Hepatocyte (in vitro differentiated cells): ENCODE measurements around the gene ACKR3. TPM values are rescaled to one million over a fixed set of nuclear protein-coding genes. Genes with fewer than 3 reads are reported as not detected.

Experiments used
- DNase-seq: peaks from one replicate; pipeline ENCODE4 v3.0.0-alpha.2; 2016; ENCODE audit warnings: low spot score
- H2AFZ ChIP-seq: fragments of 200-600 bp; sonication (generic); 2 replicates; pipeline ENCODE4 v1.6.0; 2016; ENCODE audit warnings: antibody characterized with exemption, mild to moderate bottlenecking
- H3K27ac ChIP-seq: fragments of 200-600 bp; sonication (generic); 2 replicates; pipeline ENCODE4 v1.5.1; 2016; ENCODE audit warnings: mild to moderate bottlenecking
- H3K27me3 ChIP-seq: fragments of 200-600 bp; sonication (generic); 2 replicates; pipeline ENCODE4 v1.6.1; 2016
- H3K36me3 ChIP-seq: fragments of 200-600 bp; sonication (generic); replicated peaks from 2 replicates; pipeline ENCODE4 v1.5.1; 2016; ENCODE audit warnings: low read depth; ENCODE audit not compliant: insufficient read depth
- H3K4me1 ChIP-seq: fragments of 200-600 bp; sonication (generic); 2 replicates; pipeline ENCODE4 v1.5.1; 2016; ENCODE audit warnings: mild to moderate bottlenecking, moderate library complexity; ENCODE audit not compliant: insufficient read depth
- H3K4me2 ChIP-seq: fragments of 200-600 bp; sonication (generic); 2 replicates; pipeline ENCODE4 v1.6.0; 2016
- H3K4me3 ChIP-seq: fragments of 200-600 bp; sonication (generic); 2 replicates; pipeline ENCODE4 v1.5.1; 2016; ENCODE audit warnings: mild to moderate bottlenecking
- H3K79me2 ChIP-seq: fragments of 200-600 bp; sonication (generic); 2 replicates; pipeline ENCODE4 v1.6.0; 2017; ENCODE audit warnings: mild to moderate bottlenecking
- H3K9me2 ChIP-seq: fragments of 200-600 bp; sonication (generic); replicated peaks from 2 replicates; pipeline ENCODE4 v1.6.0; 2017; ENCODE audit warnings: mild to moderate bottlenecking; ENCODE audit not compliant: insufficient read depth
- H3K9me3 ChIP-seq: fragments of 200-600 bp; sonication (generic); 2 replicates; pipeline ENCODE4 v1.5.1; 2016; ENCODE audit warnings: low read depth, mild to moderate bottlenecking
- H4K20me1 ChIP-seq: fragments of 200-600 bp; sonication (generic); 2 replicates; pipeline ENCODE4 v1.6.0; 2016; ENCODE audit warnings: mild to moderate bottlenecking; ENCODE audit not compliant: insufficient read depth, poor library complexity, severe bottlenecking
- EZH2 ChIP-seq: fragments of 200-600 bp; sonication (generic); IDR thresholded peaks from 2 replicates; pipeline ENCODE4 v1.6.1; 2016; ENCODE audit warnings: antibody characterized with exemption, mild to moderate bottlenecking, borderline replicate concordance
- EZH2phosphoT487 ChIP-seq: fragments of 200-600 bp; sonication (generic); IDR thresholded peaks from one replicate; pipeline ENCODE4 v1.6.1; 2018; ENCODE audit warnings: antibody characterized with exemption, mild to moderate bottlenecking, low read depth, moderate library complexity; ENCODE audit not compliant: unreplicated experiment, severe bottlenecking
- WGBS: methylation state at CpG from one replicate; pipeline ENCODE4 v1.1.6; 2016; ENCODE audit warnings: low lambda C conversion rate; ENCODE audit errors: missing lambda C conversion rate; 5-methylcytosine and 5-hydroxymethylcytosine counted together
- polyA plus RNA-seq: library from polyadenylated mRNA; unstranded; fragments of >200 nt; fragmentation: Nextera tagmentation; extraction: Ambion mirVana; gene quantifications from 2 replicates; pipeline ENCODE4 v1.2.1, GENCODE V29; 2016
- total RNA-seq: library from RNA; depleted of rRNA; stranded (reverse); fragments of >200 nt; gene quantifications from 2 replicates; pipeline ENCODE4 v1.2.3, GENCODE V29; 2014
- TF ChIP-seq, protein P1 (sequence below): fragments of 200-600 bp; sonication (generic); IDR thresholded peaks from 2 replicates; pipeline ENCODE4 v1.5.1; 2016; ENCODE audit warnings: antibody characterized with exemption, mild to moderate bottlenecking; ENCODE audit not compliant: poor library complexity

Gene ACKR3
- total and polyA plus RNA-seq, 2 experiments from 2014 or later = 49.5 to 58.9 TPM

DNA sequence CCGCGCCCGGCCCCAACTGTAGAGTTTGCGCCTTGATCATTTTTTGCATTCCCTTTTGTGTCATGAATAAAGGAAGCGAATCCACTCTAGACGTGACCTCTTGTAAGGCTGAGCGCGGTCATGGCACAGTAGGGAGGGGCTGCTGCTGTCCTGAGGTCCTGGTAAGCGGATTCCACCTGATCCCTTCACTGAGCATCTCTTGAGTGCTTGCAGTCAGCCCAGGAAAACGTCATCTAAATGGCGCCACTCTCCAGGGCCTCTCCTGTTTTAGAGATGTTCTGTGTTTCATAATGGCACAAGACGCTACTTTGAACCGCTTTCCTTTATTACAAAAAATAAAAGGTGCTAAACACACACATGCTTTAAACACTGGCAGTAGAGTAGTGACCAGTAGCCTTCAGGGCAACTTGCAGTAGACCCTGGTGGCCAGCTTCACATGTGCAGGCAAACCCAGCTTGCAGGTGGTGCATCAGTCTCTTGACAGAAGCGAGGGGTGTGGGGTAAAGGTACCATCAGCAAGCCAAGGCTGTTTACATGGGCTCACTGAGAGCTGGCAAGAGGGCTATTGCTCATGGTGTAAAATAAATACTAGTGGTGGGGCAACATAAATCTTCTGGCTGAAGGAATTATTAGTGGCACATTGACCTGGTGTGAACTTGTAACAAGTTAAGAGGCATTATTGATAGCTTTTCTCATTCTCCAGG lies 43.0 kb upstream of the ACKR3 start:
- Histone ChIP-seq H3K9me3 (no peaks in the 10 kb centered on the region), H3K27me3 (no peaks in the 10 kb centered on the region), H3K79me2 (no peaks in the 10 kb centered on the region), H2AFZ (no peak overlapping the region), H3K4me3 (no peak overlapping the region), H3K4me2 (peak overlapping the region; percentile 13), H3K36me3 (no peaks in the 10 kb centered on the region), H4K20me1 (no peaks in the 10 kb centered on the region), H3K27ac (no peak overlapping the region), H3K9me2 (no peaks in the 10 kb centered on the region), H3K4me1 (peaks cover 9% of the 10 kb centered on the region)
- TF ChIP-seq, protein P1, sequence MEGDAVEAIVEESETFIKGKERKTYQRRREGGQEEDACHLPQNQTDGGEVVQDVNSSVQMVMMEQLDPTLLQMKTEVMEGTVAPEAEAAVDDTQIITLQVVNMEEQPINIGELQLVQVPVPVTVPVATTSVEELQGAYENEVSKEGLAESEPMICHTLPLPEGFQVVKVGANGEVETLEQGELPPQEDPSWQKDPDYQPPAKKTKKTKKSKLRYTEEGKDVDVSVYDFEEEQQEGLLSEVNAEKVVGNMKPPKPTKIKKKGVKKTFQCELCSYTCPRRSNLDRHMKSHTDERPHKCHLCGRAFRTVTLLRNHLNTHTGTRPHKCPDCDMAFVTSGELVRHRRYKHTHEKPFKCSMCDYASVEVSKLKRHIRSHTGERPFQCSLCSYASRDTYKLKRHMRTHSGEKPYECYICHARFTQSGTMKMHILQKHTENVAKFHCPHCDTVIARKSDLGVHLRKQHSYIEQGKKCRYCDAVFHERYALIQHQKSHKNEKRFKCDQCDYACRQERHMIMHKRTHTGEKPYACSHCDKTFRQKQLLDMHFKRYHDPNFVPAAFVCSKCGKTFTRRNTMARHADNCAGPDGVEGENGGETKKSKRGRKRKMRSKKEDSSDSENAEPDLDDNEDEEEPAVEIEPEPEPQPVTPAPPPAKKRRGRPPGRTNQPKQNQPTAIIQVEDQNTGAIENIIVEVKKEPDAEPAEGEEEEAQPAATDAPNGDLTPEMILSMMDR = no peak
- TF ChIP-seq EZH2 (no peak), EZH2phosphoT487 (no peak)
- 96% methylated on average over 14 of the region's 14 CpGs for WGBS
- DNase-seq = no peak

DNA sequence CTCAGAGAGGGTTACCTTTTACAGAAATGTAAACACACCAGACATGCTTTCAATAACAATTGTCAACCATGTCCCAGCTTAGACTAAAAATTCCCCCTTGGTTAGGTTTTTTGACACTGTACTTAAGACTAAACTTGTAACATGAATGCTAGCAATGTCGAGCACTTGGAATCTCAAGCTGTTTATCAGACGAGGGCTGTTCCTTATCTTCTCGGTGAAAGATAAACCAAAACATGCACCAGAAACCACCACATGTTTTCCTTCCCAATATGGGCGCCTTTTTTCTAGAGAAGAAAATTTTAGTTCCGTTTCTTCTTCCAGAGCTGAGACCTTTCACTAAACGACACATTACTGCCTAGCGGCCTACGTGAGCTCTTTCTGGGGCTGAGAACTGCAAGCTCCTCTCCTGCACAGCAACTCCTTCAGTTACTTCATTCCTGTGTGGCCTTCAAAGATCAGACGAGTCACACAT lies 42.4 kb upstream of the ACKR3 start:
- Histone ChIP-seq H3K79me2 (no peaks in the 10 kb centered on the region), H4K20me1 (no peaks in the 10 kb centered on the region), H3K9me3 (no peaks in the 10 kb centered on the region), H2AFZ (peak overlapping the region; percentile 26), H3K4me1 (peaks cover 9% of the 10 kb centered on the region), H3K27me3 (no peaks in the 10 kb centered on the region), H3K9me2 (no peaks in the 10 kb centered on the region), H3K27ac (no peak overlapping the region), H3K4me3 (no peak overlapping the region), H3K36me3 (no peaks in the 10 kb centered on the region), H3K4me2 (peak overlapping the region; percentile 13)
- DNase-seq = no peak
- TF ChIP-seq EZH2 (no peak), EZH2phosphoT487 (no peak)
- TF ChIP-seq, protein P1 = no peak
- WGBS = 36% methylated on average over 9 of the region's 9 CpGs

DNA sequence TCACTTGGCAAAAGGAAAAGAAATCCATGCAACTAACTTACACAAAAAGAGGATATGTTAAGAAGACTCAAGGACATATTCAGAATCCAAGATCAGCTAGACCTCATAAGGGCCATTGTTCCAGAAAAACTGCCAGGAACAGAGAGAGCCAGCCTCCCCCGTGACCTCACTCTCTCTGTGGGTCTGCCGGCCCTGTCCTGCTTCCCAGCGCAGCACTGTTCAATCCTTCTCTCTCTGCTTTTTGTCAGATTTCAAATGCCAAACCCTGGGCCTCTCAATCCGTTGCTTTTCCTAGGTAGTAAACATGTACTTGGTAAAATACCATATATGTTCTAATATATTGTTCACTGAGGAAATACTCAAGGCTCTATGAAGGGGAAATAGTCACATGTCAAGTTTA lies 40.0 kb upstream of the ACKR3 start:
- Histone ChIP-seq H3K36me3 (no peaks in the 10 kb centered on the region), H4K20me1 (no peaks in the 10 kb centered on the region), H3K27ac (no peak overlapping the region), H3K4me3 (no peak overlapping the region), H3K4me1 (peaks cover 9% of the 10 kb centered on the region), H3K9me3 (no peaks in the 10 kb centered on the region), H2AFZ (no peak overlapping the region), H3K27me3 (no peaks in the 10 kb centered on the region), H3K4me2 (no peak overlapping the region), H3K9me2 (no peaks in the 10 kb centered on the region), H3K79me2 (no peaks in the 10 kb centered on the region)
- 50% methylated on average over 4 of the region's 4 CpGs for WGBS
- no peak for DNase-seq
- TF ChIP-seq EZH2 (no peak), EZH2phosphoT487 (no peak)
- TF ChIP-seq, protein P1 = no peak
